Effector memory CD4-positive, alpha-beta T cell (primary cell): Measurements from ENCODE around the gene BAZ2B.

Experiments
- DNase-seq, 3 donors: peaks; one replicate each; pipeline ENCODE4 v3.0.0-alpha.2; 2020
- H3K27ac ChIP-seq: 2 replicates; pipeline ENCODE4 v1.7.0; 2013; ENCODE audit warnings: mild to moderate bottlenecking, low read length, moderate library complexity; ENCODE audit not compliant: insufficient read depth, poor library complexity, severe bottlenecking
- H3K27me3 ChIP-seq: replicated peaks from 2 replicates; pipeline ENCODE4 v1.7.0; 2013; ENCODE audit warnings: mild to moderate bottlenecking, low read length; ENCODE audit not compliant: insufficient read depth, control insufficient read depth, poor library complexity, severe bottlenecking
- H3K36me3 ChIP-seq: 2 replicates; pipeline ENCODE4 v1.7.0; 2013; ENCODE audit warnings: mild to moderate bottlenecking, low read length, moderate library complexity; ENCODE audit not compliant: control insufficient read depth, insufficient read depth
- H3K4me1 ChIP-seq: 2 replicates; pipeline ENCODE4 v1.7.0; 2013; ENCODE audit warnings: low read length, mild to moderate bottlenecking; ENCODE audit not compliant: control insufficient read depth, insufficient read depth, poor library complexity, severe bottlenecking
- H3K4me3 ChIP-seq: 2 replicates; pipeline ENCODE4 v1.7.0; 2013; ENCODE audit warnings: low read length, low read depth, mild to moderate bottlenecking; ENCODE audit not compliant: insufficient read depth, poor library complexity, severe bottlenecking
- H3K9me3 ChIP-seq: 2 replicates; pipeline ENCODE4 v1.7.0; 2013; ENCODE audit warnings: mild to moderate bottlenecking, low read length, moderate library complexity; ENCODE audit not compliant: control insufficient read depth

Gene BAZ2B

GRCh38 chr2:159584796-159585195 is 31.6 kb downstream of the BAZ2B start:
- no peaks in the 10 kb centered on the region for H3K9me3 ChIP-seq
- no peaks in the 10 kb centered on the region for H3K27me3 ChIP-seq
- H3K36me3 ChIP-seq: no peaks in the 10 kb centered on the region
- H3K4me3 ChIP-seq: no peak overlapping the region
- H3K27ac ChIP-seq: no peak overlapping the region
- no peaks in the 10 kb centered on the region for H3K4me1 ChIP-seq
- DNase-seq: no peak

GRCh38 chr2:159573846-159574606 is 42.3 kb downstream of the BAZ2B start:
- DNase-seq: no peak
- Histone ChIP-seq H3K9me3 (no peaks in the 10 kb centered on the region), H3K36me3 (no peaks in the 10 kb centered on the region), H3K4me3 (no peak overlapping the region), H3K27me3 (no peaks in the 10 kb centered on the region), H3K27ac (no peak overlapping the region), H3K4me1 (no peaks in the 10 kb centered on the region)

- Histone ChIP-seq H3K36me3 (no peaks in the 10 kb centered on the region), H3K4me3 (no peak overlapping the region), H3K4me1 (no peaks in the 10 kb centered on the region), H3K27me3 (no peaks in the 10 kb centered on the region), H3K27ac (no peak overlapping the region), H3K9me3 (no peaks in the 10 kb centered on the region)
- no peak for DNase-seq
These were observed 43.1 kb downstream of the BAZ2B start for GRCh38 chr2:159573294-159573693.

- Histone ChIP-seq H3K4me1 (no peaks in the 10 kb centered on the region), H3K4me3 (no peak overlapping the region), H3K27me3 (no peaks in the 10 kb centered on the region), H3K36me3 (no peaks in the 10 kb centered on the region), H3K9me3 (no peaks in the 10 kb centered on the region), H3K27ac (no peak overlapping the region)
- no peak for DNase-seq
These were observed 43.9 kb downstream of the BAZ2B start for GRCh38 chr2:159572459-159572858.

GRCh38 chr2:159571540-159572260 is 44.6 kb downstream of the BAZ2B start:
- no peak for DNase-seq
- Histone ChIP-seq H3K4me1 (no peaks in the 10 kb centered on the region), H3K9me3 (no peaks in the 10 kb centered on the region), H3K4me3 (no peak overlapping the region), H3K27me3 (no peaks in the 10 kb centered on the region), H3K36me3 (no peaks in the 10 kb centered on the region), H3K27ac (no peak overlapping the region)

GRCh38 chr2:159564081-159564480 is 52.3 kb downstream of the BAZ2B start:
- H3K4me1 ChIP-seq: no peaks in the 10 kb centered on the region
- no peaks in the 10 kb centered on the region for H3K9me3 ChIP-seq
- H3K27ac ChIP-seq: no peak overlapping the region
- H3K4me3 ChIP-seq: no peak overlapping the region
- no peak for DNase-seq
- H3K36me3 ChIP-seq: no peaks in the 10 kb centered on the region
- H3K27me3 ChIP-seq: no peaks in the 10 kb centered on the region

GRCh38 chr2:159562248-159562647 is 54.1 kb downstream of the BAZ2B start:
- no peak for DNase-seq

GRCh38 chr2:159561786-159562185 is 54.6 kb downstream of the BAZ2B start:
- Histone ChIP-seq H3K4me1 (no peaks in the 10 kb centered on the region), H3K9me3 (no peaks in the 10 kb centered on the region), H3K36me3 (no peaks in the 10 kb centered on the region), H3K27ac (no peak overlapping the region), H3K27me3 (no peaks in the 10 kb centered on the region), H3K4me3 (no peak overlapping the region)
- no peak for DNase-seq

More at GRCh38 chr2:159562248-159562647, 54.1 kb downstream of the BAZ2B start:
- Histone ChIP-seq H3K27ac (no peak overlapping the region), H3K36me3 (no peaks in the 10 kb centered on the region), H3K27me3 (no peaks in the 10 kb centered on the region), H3K9me3 (no peaks in the 10 kb centered on the region), H3K4me3 (no peak overlapping the region), H3K4me1 (no peaks in the 10 kb centered on the region)

- H3K9me3 ChIP-seq: no peaks in the 10 kb centered on the region
- H3K4me3 ChIP-seq: no peak overlapping the region
- DNase-seq: no peak
- H3K4me1 ChIP-seq: no peaks in the 10 kb centered on the region
- no peaks in the 10 kb centered on the region for H3K36me3 ChIP-seq
- no peaks in the 10 kb centered on the region for H3K27me3 ChIP-seq
- no peak overlapping the region for H3K27ac ChIP-seq
These were observed 55.1 kb downstream of the BAZ2B start for GRCh38 chr2:159561242-159561641.

GRCh38 chr2:159559034-159559433 is 57.3 kb downstream of the BAZ2B start:
- Histone ChIP-seq H3K27ac (no peak overlapping the region), H3K9me3 (no peaks in the 10 kb centered on the region), H3K27me3 (no peaks in the 10 kb centered on the region), H3K4me3 (no peak overlapping the region), H3K36me3 (no peaks in the 10 kb centered on the region), H3K4me1 (no peaks in the 10 kb centered on the region)
- no peak for DNase-seq
